VCaP (cell line): Measurements from ENCODE around the gene ZBTB7C.

Source experiments
- H3K27ac ChIP-seq: fragments of 450-650 bp; 2 replicates; pipeline ENCODE4 v1.5.1; 2017
- CTCF ChIP-seq: fragments of 450-650 bp; conservative IDR thresholded peaks from 2 replicates; pipeline ENCODE4 v1.5.1; 2017; ENCODE audit warnings: mild to moderate bottlenecking, moderate library complexity

Gene ZBTB7C

GRCh38 chr18:48123941-48124340, 285.2 kb downstream of the ZBTB7C start:
- TF ChIP-seq CTCF, result no peak
- H3K27ac ChIP-seq, result no peak overlapping the region

GRCh38 chr18:48123324-48123723, 285.9 kb downstream of the ZBTB7C start:
- no peak for TF ChIP-seq CTCF
- 0 out of 2 replicates have a peak overlapping the region, but pooled peaks have one; percentile 15 for H3K27ac ChIP-seq

GRCh38 chr18:48122816-48123215, 286.4 kb downstream of the ZBTB7C start:
- no peak for TF ChIP-seq CTCF
- no peak overlapping the region for H3K27ac ChIP-seq

GRCh38 chr18:48122376-48122775, 286.8 kb downstream of the ZBTB7C start:
- H3K27ac ChIP-seq, result no peak overlapping the region
- no peak for TF ChIP-seq CTCF

- H3K27ac ChIP-seq, result no peak overlapping the region
- TF ChIP-seq CTCF, result no peak
Observed at GRCh38 chr18:48121752-48122151, 287.4 kb downstream of the ZBTB7C start.

- H3K27ac ChIP-seq, result no peak overlapping the region
- no peak for TF ChIP-seq CTCF
Observed at GRCh38 chr18:48119204-48119603, 290.0 kb downstream of the ZBTB7C start.

GRCh38 chr18:48116873-48117630, 292.1 kb downstream of the ZBTB7C start:
- TF ChIP-seq CTCF, result no peak
- no peak overlapping the region for H3K27ac ChIP-seq
